ENCODE measurements around the gene WRAP53.
"Not testable (repeated sequence)": the region's sequence is repeated elsewhere in the genome, so short reads cannot be mapped to it uniquely, and the experiment has no call there.

Gene WRAP53

GRCh38 chr17:7687908-7688807 lies at the start of gene WRAP53:
WRAP53 (plus strand) TSS chr17:7688477; CDS start chr17:7688649, 172 bp downstream.
- DNase-seq (ENCODE audit: low read depth), result peak; percentile 95

- no peak for DNase-seq (ENCODE audit: low read depth)
Observed at GRCh38 chr17:7640783-7641182, 47.5 kb upstream of the WRAP53 start.

GRCh38 chr17:7641635-7642034 lies 46.6 kb upstream of the WRAP53 start:
- not testable (repeated sequence) for DNase-seq (ENCODE audit: low read depth)

GRCh38 chr17:7644775-7645174 lies 43.5 kb upstream of the WRAP53 start:
- DNase-seq (ENCODE audit: low read depth), result no peak

GRCh38 chr17:7646457-7646856 lies 41.8 kb upstream of the WRAP53 start:
- no peak for DNase-seq (ENCODE audit: low read depth)

GRCh38 chr17:7647018-7647417 lies 41.3 kb upstream of the WRAP53 start:
- no peak for DNase-seq (ENCODE audit: low read depth)

- peak; percentile 61 for DNase-seq (ENCODE audit: low read depth)
Observed at GRCh38 chr17:7650509-7651096, 37.7 kb upstream of the WRAP53 start, which contains the start of gene ATP1B2. ATP1B2 (plus strand) TSS chr17:7650926; CDS start chr17:7651519, 593 bp downstream.

- no peak for DNase-seq (ENCODE audit: low read depth)
Observed at GRCh38 chr17:7651097-7651664, 37.1 kb upstream of the WRAP53 start.

GRCh38 chr17:7651665-7652387 lies 36.5 kb upstream of the WRAP53 start:
- DNase-seq (ENCODE audit: low read depth), result no peak

GRCh38 chr17:7652388-7653356 lies 35.6 kb upstream of the WRAP53 start:
- DNase-seq (ENCODE audit: low read depth), result no peak

- no peak for DNase-seq (ENCODE audit: low read depth)
Observed at GRCh38 chr17:7654832-7655540, 33.3 kb upstream of the WRAP53 start.

GRCh38 chr17:7655541-7655840 lies 32.8 kb upstream of the WRAP53 start:
- DNase-seq (ENCODE audit: low read depth), result no peak

GRCh38 chr17:7656958-7657609 lies 31.2 kb upstream of the WRAP53 start:
- no peak for DNase-seq (ENCODE audit: low read depth)

GRCh38 chr17:7667656-7668406 lies 20.4 kb upstream of the WRAP53 start:
- DNase-seq (ENCODE audit: low read depth), result no peak

GRCh38 chr17:7668482-7668881 lies 19.8 kb upstream of the WRAP53 start:
- DNase-seq (ENCODE audit: low read depth), result no peak

- peak; percentile 27 for DNase-seq (ENCODE audit: low read depth)
Observed at GRCh38 chr17:7673239-7673638, 15.0 kb upstream of the WRAP53 start.

- DNase-seq (ENCODE audit: low read depth), result no peak
Observed at GRCh38 chr17:7674934-7675333, 13.3 kb upstream of the WRAP53 start.

- DNase-seq (ENCODE audit: low read depth), result no peak
Observed at GRCh38 chr17:7676533-7676932, 11.7 kb upstream of the WRAP53 start.

- no peak for DNase-seq (ENCODE audit: low read depth)
Observed at GRCh38 chr17:7677388-7678067, 10.7 kb upstream of the WRAP53 start.
